SK-N-SH (cell line): ENCODE data around the gene NTNG1.

Source experiments
- FOSL2 ChIP-seq: IDR thresholded peaks from 2 replicates; pipeline ENCODE4 v1.4.0; 2012; ENCODE audit warnings: low read depth, mild to moderate bottlenecking, moderate library complexity, borderline replicate concordance
- SMC3 ChIP-seq: IDR thresholded peaks from 2 replicates; pipeline ENCODE4 v1.6.1; 2012; ENCODE audit warnings: low read depth, low read length, improper control_type of control experiment
- TF ChIP-seq, protein P1 (sequence below): fragments of 200-600 bp; sonication (generic); IDR thresholded peaks from 2 replicates; pipeline ENCODE4 v1.6.1; 2017; ENCODE audit warnings: antibody characterized with exemption, mild to moderate bottlenecking, moderate library complexity
- TF ChIP-seq, protein P2 (sequence below): IDR thresholded peaks from 2 replicates; pipeline ENCODE4 v1.6.1; 2012; ENCODE audit warnings: mild to moderate bottlenecking, low read depth, low read length, moderate library complexity

DNA sequence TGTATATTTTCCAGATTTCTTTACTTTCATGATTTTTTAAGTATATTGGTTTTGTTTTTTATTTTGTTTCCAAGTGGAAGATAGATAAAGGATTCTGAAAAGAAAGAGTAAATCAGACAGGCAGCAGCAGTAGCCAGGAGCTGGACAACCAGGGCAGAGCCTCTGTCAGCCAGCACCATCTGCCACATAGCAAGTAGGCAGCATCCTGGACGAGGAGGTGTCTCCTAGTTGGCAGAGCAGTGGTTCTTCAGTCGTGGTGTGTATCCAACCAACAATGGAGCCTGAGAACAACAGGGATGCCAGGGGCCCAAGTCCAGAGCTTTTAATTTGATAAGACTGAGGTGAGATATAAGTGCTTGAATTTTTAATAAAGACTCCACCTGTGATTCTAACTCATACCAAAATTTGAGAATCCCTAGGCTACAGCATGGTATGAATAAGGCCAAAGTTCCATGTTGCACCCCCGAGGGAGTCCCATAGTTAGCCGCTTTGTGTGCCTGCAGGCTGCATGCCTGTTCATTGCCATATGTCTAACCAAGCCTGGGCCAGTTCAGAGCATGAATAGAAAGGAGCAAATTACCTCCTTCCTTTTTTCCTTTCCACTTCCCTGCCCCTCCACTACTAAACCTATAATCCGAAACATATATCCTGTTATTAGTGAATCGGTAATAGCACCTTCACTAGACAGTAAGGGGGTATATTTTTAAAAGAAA lies 153.2 kb downstream of the NTNG1 start:
- TF ChIP-seq, protein P1, sequence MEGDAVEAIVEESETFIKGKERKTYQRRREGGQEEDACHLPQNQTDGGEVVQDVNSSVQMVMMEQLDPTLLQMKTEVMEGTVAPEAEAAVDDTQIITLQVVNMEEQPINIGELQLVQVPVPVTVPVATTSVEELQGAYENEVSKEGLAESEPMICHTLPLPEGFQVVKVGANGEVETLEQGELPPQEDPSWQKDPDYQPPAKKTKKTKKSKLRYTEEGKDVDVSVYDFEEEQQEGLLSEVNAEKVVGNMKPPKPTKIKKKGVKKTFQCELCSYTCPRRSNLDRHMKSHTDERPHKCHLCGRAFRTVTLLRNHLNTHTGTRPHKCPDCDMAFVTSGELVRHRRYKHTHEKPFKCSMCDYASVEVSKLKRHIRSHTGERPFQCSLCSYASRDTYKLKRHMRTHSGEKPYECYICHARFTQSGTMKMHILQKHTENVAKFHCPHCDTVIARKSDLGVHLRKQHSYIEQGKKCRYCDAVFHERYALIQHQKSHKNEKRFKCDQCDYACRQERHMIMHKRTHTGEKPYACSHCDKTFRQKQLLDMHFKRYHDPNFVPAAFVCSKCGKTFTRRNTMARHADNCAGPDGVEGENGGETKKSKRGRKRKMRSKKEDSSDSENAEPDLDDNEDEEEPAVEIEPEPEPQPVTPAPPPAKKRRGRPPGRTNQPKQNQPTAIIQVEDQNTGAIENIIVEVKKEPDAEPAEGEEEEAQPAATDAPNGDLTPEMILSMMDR: no peak
- TF ChIP-seq FOSL2 (no peak), SMC3 (no peak)
- TF ChIP-seq, protein P2, sequence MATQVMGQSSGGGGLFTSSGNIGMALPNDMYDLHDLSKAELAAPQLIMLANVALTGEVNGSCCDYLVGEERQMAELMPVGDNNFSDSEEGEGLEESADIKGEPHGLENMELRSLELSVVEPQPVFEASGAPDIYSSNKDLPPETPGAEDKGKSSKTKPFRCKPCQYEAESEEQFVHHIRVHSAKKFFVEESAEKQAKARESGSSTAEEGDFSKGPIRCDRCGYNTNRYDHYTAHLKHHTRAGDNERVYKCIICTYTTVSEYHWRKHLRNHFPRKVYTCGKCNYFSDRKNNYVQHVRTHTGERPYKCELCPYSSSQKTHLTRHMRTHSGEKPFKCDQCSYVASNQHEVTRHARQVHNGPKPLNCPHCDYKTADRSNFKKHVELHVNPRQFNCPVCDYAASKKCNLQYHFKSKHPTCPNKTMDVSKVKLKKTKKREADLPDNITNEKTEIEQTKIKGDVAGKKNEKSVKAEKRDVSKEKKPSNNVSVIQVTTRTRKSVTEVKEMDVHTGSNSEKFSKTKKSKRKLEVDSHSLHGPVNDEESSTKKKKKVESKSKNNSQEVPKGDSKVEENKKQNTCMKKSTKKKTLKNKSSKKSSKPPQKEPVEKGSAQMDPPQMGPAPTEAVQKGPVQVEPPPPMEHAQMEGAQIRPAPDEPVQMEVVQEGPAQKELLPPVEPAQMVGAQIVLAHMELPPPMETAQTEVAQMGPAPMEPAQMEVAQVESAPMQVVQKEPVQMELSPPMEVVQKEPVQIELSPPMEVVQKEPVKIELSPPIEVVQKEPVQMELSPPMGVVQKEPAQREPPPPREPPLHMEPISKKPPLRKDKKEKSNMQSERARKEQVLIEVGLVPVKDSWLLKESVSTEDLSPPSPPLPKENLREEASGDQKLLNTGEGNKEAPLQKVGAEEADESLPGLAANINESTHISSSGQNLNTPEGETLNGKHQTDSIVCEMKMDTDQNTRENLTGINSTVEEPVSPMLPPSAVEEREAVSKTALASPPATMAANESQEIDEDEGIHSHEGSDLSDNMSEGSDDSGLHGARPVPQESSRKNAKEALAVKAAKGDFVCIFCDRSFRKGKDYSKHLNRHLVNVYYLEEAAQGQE: no peak
